HUES6 (cell line): ENCODE data around the gene MMADHC.

Source experiments
- H3K27ac ChIP-seq: 2 replicates; pipeline ENCODE4 v1.7.0; 2013; ENCODE audit warnings: low read depth, mild to moderate bottlenecking, low read length, inconsistent platforms
- H3K27me3 ChIP-seq: 2 replicates; pipeline ENCODE4 v1.6.1; 2013; ENCODE audit warnings: low read length; ENCODE audit not compliant: control insufficient read depth, insufficient read depth
- H3K36me3 ChIP-seq: 2 replicates; pipeline ENCODE4 v1.6.1; 2013; ENCODE audit warnings: low read length; ENCODE audit not compliant: control insufficient read depth, insufficient read depth
- H3K4me1 ChIP-seq: 2 replicates; pipeline ENCODE4 v1.6.1; 2013; ENCODE audit warnings: low read length; ENCODE audit not compliant: control insufficient read depth, insufficient read depth
- H3K4me3 ChIP-seq: 2 replicates; pipeline ENCODE4 v1.5.1; 2013; ENCODE audit warnings: low read depth, low read length
- H3K9ac ChIP-seq: one replicate; pipeline ENCODE4 v1.6.1; 2013; ENCODE audit warnings: mild to moderate bottlenecking, low read length
- H3K9me3 ChIP-seq: 2 replicates; pipeline ENCODE4 v1.6.1; 2013; ENCODE audit warnings: low read depth, low read length; ENCODE audit not compliant: control insufficient read depth, insufficient read depth

Gene MMADHC

GRCh38 chr2:149587950-149588487 lies 444 bp upstream of the MMADHC start:
- Histone ChIP-seq H3K9ac (peak overlapping the region; percentile 91), H3K4me3 (peak overlapping the region; percentile 85), H3K9me3 (no peaks in the 10 kb centered on the region), H3K4me1 (no peaks in the 10 kb centered on the region; the same call in 1 of the 2 replicates), H3K36me3 (peaks cover 22% of the 10 kb centered on the region), H3K27me3 (no peaks in the 10 kb centered on the region), H3K27ac (no peak overlapping the region)

- Histone ChIP-seq H3K9ac (peak overlapping the region; percentile 91), H3K27ac (peak overlapping the region; percentile 77), H3K36me3 (peaks cover 31% of the 10 kb centered on the region), H3K4me1 (no peaks in the 10 kb centered on the region; the same call in 1 of the 2 replicates), H3K9me3 (no peaks in the 10 kb centered on the region), H3K4me3 (peak overlapping the region; percentile 85), H3K27me3 (no peaks in the 10 kb centered on the region)
Measured at GRCh38 chr2:149586898-149587219, 716 bp downstream of the MMADHC start.

DNA sequence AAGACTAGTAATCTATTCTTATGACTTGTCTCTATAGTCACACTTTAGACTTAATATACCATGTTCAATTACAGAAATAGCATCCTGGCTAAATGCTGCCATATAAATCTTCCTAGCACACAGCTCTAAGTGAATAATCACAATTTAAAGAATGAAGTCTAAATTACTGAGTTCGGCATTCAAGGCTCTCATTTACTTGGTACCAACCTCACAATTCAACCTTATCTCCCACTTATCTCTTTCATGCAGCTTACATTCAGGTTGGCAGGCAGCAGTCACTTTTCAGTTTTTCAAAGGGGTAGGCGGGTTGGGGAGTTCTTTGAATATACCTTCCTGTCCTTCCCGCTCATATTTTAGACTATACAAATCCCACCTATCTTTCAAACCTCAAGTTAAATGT lies 1.5 kb downstream of the MMADHC start:
- Histone ChIP-seq H3K9me3 (no peaks in the 10 kb centered on the region), H3K4me1 (no peaks in the 10 kb centered on the region; the same call in 1 of the 2 replicates), H3K36me3 (peaks cover 39% of the 10 kb centered on the region), H3K9ac (peak overlapping the region; percentile 55), H3K27ac (no peak overlapping the region), H3K4me3 (peak overlapping the region; percentile 85), H3K27me3 (no peaks in the 10 kb centered on the region)

- Histone ChIP-seq H3K36me3 (peaks cover 46% of the 10 kb centered on the region), H3K27me3 (no peaks in the 10 kb centered on the region), H3K9me3 (no peaks in the 10 kb centered on the region), H3K4me1 (no peaks in the 10 kb centered on the region; the same call in 1 of the 2 replicates), H3K27ac (no peak overlapping the region), H3K9ac (no peak overlapping the region), H3K4me3 (peak overlapping the region; percentile 85; the same call in 1 of the 2 replicates)
Measured at GRCh38 chr2:149585166-149585885, 2.2 kb downstream of the MMADHC start.

DNA sequence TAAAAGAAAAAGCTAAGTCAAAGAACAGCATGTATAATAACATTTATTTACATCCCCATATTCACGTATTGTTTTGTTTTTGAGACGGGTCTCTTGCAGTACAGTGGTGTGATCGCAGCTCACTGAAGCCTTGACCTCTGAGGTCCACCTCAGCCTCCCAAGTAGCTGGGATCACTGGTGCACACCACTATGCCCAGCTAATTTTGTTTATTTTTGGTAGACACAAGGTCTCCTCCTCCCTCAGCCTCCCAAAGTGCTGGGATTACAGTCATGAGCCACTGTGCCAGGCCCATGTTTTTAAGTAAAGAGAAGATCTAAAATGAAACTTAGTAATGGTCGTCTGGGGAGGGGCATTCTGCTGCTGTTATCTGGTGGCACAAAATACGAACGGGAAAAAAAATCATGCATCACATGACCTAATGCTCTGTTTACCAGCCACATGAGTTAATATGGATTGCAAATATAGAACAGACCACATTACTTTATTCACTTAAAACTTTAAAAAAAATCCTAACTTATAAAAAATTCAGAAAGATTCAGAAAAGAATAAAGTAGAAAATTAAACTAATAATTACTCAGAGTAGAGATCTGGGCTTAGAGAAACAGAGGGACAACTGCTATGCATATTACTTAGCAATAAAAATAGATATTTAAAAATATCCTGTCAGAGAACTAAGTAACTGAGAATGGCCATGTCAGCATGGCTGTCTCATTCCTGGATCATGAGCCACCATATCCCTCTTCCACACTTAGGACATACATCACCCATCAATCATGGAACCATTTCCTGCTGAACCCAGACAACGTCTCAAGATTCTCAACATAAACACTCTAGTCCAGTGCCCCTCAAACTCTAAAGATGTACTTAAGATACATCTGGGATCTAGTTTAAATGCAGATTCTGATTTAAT lies 7.3 kb downstream of the MMADHC start:
- Histone ChIP-seq H3K9me3 (no peaks in the 10 kb centered on the region), H3K27ac (no peak overlapping the region), H3K4me1 (no peaks in the 10 kb centered on the region), H3K27me3 (no peaks in the 10 kb centered on the region), H3K4me3 (no peak overlapping the region), H3K9ac (no peak overlapping the region), H3K36me3 (peaks cover 92% of the 10 kb centered on the region)

GRCh38 chr2:149577269-149577668 lies 10.3 kb downstream of the MMADHC start:
- Histone ChIP-seq H3K9ac (no peak overlapping the region), H3K4me3 (no peak overlapping the region), H3K4me1 (no peaks in the 10 kb centered on the region), H3K27ac (no peak overlapping the region), H3K36me3 (peaks cover 96% of the 10 kb centered on the region), H3K27me3 (no peaks in the 10 kb centered on the region), H3K9me3 (no peaks in the 10 kb centered on the region)

DNA sequence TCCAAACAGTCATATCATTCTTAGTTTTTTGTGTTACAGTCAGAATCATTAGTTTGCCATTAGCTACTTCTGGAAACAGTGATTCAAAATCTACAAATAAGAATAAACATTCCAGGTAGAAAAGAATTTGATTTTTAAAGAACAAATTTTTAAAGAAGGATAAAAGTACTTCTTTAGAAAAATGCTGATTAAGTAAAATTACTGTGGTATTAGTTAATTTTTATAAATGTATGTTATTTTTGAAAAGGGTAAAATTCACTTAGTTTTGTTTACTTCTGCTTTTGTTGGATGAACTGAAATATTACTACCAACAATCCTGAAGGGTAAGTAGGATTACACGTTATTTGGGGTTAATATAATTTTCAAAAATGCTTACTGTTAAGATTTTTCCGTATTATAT lies 11.8 kb downstream of the MMADHC start:
- H3K27me3 ChIP-seq: no peaks in the 10 kb centered on the region
- H3K9me3 ChIP-seq: no peaks in the 10 kb centered on the region
- H3K4me3 ChIP-seq: no peak overlapping the region
- no peaks in the 10 kb centered on the region for H3K4me1 ChIP-seq
- H3K9ac ChIP-seq: no peak overlapping the region
- H3K36me3 ChIP-seq: peaks cover 95% of the 10 kb centered on the region
- H3K27ac ChIP-seq: no peak overlapping the region

DNA sequence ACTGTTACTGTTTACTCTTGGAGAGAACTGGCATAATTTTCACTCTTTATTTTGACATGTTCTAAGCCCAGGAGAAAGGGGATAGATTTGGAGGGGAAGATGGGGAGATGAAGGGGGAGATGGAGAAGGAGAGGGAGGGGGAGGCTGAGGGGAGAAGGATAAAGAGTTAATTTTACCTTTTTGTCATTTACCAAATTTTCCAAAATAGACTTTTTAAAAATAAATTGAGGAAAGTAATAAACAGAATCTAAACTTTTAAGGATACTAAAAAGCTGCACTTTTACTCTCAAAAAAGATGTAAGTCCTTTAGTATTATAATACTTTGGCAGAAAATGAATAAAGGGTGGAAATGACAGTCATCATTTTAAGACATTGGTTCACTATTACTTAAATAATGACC lies 12.3 kb downstream of the MMADHC start:
- no peaks in the 10 kb centered on the region for H3K4me1 ChIP-seq
- H3K9ac ChIP-seq: no peak overlapping the region
- H3K4me3 ChIP-seq: no peak overlapping the region
- peaks cover 96% of the 10 kb centered on the region for H3K36me3 ChIP-seq
- H3K27ac ChIP-seq: no peak overlapping the region
- H3K27me3 ChIP-seq: no peaks in the 10 kb centered on the region
- H3K9me3 ChIP-seq: no peaks in the 10 kb centered on the region

GRCh38 chr2:149573760-149574159 lies 13.8 kb downstream of the MMADHC start:
- H3K4me1 ChIP-seq: no peaks in the 10 kb centered on the region
- no peak overlapping the region for H3K4me3 ChIP-seq
- peaks cover 97% of the 10 kb centered on the region for H3K36me3 ChIP-seq
- H3K27me3 ChIP-seq: no peaks in the 10 kb centered on the region
- H3K9me3 ChIP-seq: no peaks in the 10 kb centered on the region
- H3K9ac ChIP-seq: no peak overlapping the region
- no peak overlapping the region for H3K27ac ChIP-seq

DNA sequence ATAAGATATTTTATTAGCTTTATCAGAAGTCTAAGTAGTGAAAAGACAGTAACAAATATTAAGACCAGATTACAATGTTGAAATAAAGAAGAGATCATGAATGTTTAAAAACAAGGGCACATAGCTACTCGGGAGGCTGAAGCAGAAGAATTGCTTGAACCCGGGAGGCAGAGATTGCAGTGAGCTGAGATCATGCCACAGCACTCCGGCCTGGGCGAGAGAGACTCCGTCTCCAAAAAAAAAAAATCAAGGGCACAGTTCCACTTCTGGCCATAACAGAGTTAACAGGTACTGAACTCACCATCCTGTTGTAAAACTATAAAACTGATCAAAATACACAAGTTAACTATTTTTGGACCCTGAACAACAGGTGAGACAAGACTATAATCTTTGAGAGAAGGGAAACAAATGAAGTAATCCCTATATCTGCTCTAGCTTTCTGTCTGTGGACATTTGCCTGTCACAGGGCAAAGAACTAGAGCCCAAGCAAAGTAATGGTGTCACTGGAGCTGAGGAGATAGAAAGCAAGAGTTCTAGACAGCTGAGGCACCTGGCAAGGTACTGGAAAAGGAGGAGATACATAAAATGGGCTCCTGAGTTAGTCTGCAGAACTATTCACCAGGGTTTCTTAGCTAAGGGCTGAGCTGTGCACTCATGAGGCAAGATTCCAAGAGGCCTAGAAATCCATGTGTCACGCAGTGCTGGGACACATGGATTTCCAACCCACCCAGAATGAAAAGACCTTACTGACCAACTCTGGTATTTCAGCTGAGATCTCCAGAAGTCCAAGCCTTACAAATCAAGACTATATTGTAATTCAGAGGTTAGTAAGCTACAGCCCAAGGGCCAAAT lies 15.2 kb downstream of the MMADHC start:
- H3K4me3 ChIP-seq: no peak overlapping the region
- H3K36me3 ChIP-seq: peaks cover 97% of the 10 kb centered on the region
- no peak overlapping the region for H3K9ac ChIP-seq
- no peaks in the 10 kb centered on the region for H3K27me3 ChIP-seq
- H3K9me3 ChIP-seq: no peaks in the 10 kb centered on the region
- H3K27ac ChIP-seq: no peak overlapping the region
- H3K4me1 ChIP-seq: no peaks in the 10 kb centered on the region
